ENCODE results near the gene MYRIP. TPM values are rescaled to one million over a fixed set of nuclear protein-coding genes. Genes with fewer than 3 reads are reported as not detected.

Gene MYRIP
- total RNA-seq, 6 donors from 2014 or later: 0.55 to 4.3 (median 2.1) TPM; not detected in 1

DNA sequence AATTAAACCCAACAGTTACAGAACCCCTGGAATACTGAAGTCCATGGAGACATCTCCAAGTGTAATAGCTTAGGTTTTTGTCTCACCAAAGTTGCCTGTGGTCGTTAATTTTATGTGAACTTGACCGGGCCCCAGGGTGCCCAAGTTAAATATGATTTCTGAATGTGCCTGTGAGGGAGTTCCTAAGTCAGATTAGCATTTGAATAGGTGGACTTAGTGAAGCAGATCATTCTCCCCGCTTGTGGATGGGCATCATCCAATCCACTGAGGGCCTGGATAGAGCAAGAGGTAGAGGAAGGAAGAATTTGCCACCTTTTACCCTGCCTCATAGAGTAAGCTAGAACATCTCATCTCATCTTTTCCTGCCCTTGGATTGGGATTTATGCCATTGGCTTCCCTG lies 203.0 kb downstream of the MYRIP start:
- Histone ChIP-seq H3K27ac (no peak overlapping the region), H3K4me1 (no peaks in the 10 kb centered on the region), H3K27me3 (no peaks in the 10 kb centered on the region), H3K4me3 (no peak overlapping the region), H3K36me3 (no peaks in the 10 kb centered on the region), H3K9me3 (no peaks in the 10 kb centered on the region)
- TF ChIP-seq EP300 (IDR thresholded peaks at IDR 0.05) (no peak), POLR2AphosphoS5 (IDR thresholded peaks at IDR 0.05) (no peak), POLR2A (IDR thresholded peaks at IDR 0.05) (no peak)
- TF ChIP-seq, protein P1, sequence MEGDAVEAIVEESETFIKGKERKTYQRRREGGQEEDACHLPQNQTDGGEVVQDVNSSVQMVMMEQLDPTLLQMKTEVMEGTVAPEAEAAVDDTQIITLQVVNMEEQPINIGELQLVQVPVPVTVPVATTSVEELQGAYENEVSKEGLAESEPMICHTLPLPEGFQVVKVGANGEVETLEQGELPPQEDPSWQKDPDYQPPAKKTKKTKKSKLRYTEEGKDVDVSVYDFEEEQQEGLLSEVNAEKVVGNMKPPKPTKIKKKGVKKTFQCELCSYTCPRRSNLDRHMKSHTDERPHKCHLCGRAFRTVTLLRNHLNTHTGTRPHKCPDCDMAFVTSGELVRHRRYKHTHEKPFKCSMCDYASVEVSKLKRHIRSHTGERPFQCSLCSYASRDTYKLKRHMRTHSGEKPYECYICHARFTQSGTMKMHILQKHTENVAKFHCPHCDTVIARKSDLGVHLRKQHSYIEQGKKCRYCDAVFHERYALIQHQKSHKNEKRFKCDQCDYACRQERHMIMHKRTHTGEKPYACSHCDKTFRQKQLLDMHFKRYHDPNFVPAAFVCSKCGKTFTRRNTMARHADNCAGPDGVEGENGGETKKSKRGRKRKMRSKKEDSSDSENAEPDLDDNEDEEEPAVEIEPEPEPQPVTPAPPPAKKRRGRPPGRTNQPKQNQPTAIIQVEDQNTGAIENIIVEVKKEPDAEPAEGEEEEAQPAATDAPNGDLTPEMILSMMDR (IDR thresholded peaks at IDR 0.05): no peak
- DNase-seq (no peak), ATAC-seq (ENCODE audit: low FRiP score in 2 of 2) (no peak)
- 85 to 93% methylated on average over 3 of the region's 3 CpGs for WGBS, 2 donors

DNA sequence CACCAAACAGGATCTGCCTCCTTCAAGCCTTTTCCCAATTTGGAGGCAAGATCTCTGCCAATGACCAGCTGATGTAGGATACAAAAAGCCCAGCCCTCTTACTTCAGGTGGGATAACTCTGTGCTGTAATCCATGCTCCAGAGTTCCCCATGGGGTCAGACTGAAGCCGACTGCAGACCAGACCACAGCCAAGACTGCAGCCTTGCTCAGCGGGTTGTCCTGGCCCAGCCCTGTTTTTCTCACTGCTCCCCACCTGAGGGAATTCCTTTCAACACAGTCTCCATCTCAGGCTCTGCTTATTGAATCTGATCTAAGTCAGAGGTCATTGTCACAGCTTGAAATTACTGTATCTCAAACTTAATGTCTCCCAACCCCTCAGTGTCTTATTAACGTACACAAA lies 207.0 kb downstream of the MYRIP start:
- DNase-seq (no peak), ATAC-seq (ENCODE audit: low FRiP score in 2 of 2) (no peak)
- TF ChIP-seq, protein P1 (IDR thresholded peaks at IDR 0.05): no peak
- TF ChIP-seq EP300 (IDR thresholded peaks at IDR 0.05): no peak
- no peak for TF ChIP-seq POLR2AphosphoS5 (IDR thresholded peaks at IDR 0.05)
- TF ChIP-seq POLR2A (IDR thresholded peaks at IDR 0.05): no peak
- no peaks in the 10 kb centered on the region for H3K36me3 ChIP-seq
- no peaks in the 10 kb centered on the region for H3K4me1 ChIP-seq
- H3K27me3 ChIP-seq: no peaks in the 10 kb centered on the region
- WGBS, 2 donors: 67 to 73% methylated on average over 3 of the region's 3 CpGs
- H3K27ac ChIP-seq: no peak overlapping the region
- no peaks in the 10 kb centered on the region for H3K9me3 ChIP-seq
- no peak overlapping the region for H3K4me3 ChIP-seq

DNA sequence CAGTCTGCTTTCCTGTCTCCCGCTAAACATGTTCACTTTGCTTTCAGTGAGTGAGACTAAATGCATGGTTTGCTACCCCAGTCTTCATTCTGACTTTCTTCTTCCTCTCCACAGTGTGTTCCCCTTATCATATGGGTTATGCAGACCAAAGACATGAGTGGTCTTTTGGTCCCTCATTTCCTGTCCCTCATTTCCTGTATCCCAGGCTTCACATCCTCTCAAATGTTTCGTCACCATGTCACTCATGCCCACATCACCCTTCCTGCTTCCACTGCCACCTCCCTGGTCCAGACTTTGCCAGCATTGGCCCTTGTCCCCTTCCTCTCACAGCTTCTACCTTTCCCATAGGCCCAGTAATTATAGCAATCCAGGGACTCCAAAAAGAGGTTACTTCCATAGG lies 209.0 kb downstream of the MYRIP start:
- no peaks in the 10 kb centered on the region for H3K4me1 ChIP-seq
- H3K9me3 ChIP-seq: no peaks in the 10 kb centered on the region
- 69 to 71% methylated on average over 2 of the region's 2 CpGs for WGBS, 2 donors
- no peaks in the 10 kb centered on the region for H3K27me3 ChIP-seq
- H3K4me3 ChIP-seq: no peak overlapping the region
- TF ChIP-seq, protein P1 (IDR thresholded peaks at IDR 0.05): no peak
- no peak for TF ChIP-seq EP300 (IDR thresholded peaks at IDR 0.05)
- TF ChIP-seq POLR2A (IDR thresholded peaks at IDR 0.05): no peak
- no peak for TF ChIP-seq POLR2AphosphoS5 (IDR thresholded peaks at IDR 0.05)
- no peak for DNase-seq
- no peaks in the 10 kb centered on the region for H3K36me3 ChIP-seq
- ATAC-seq (ENCODE audit: low FRiP score in 2 of 2): no peak
- H3K27ac ChIP-seq: no peak overlapping the region

DNA sequence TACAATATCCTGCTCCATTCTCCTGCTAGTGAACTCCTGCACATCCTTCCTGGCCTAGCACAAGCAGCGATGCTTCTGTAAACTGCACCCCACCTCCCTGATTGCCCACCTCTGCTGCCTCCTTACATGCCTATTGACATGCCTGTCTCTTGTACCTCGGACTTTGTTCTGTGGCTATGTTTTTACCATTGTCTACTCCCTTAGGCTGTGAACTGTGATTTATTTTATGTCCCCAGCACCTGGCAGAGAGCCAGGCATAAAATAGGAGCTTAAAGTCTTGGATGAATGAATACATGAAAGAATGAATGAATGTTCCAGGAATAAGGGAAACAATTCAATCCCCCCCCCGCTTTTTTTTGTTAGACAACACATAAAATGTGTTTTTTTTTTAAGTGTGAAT lies 210.0 kb downstream of the MYRIP start:
- no peak for ATAC-seq (ENCODE audit: low FRiP score in 2 of 2)
- H3K27me3 ChIP-seq: no peaks in the 10 kb centered on the region

DNA sequence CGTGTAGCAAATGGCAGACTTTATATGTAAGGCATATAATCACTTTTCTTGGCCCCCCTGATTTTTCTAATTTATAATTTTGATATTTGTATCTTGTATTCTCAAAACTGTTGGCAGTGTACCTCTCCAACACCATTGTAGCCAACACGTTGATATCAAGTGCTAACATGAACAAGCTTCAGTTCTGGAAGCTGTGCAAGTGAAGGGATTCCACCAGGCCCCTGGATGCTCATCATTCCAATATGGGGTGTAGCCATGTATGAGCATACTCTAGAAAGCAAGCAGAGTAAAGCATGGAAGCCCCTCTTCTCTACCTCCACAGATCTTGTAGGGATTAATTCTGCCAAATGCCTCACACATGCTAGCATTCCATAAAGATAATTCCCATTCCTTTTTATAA lies 211.3 kb downstream of the MYRIP start:
- Histone ChIP-seq H3K27ac (no peak overlapping the region), H3K9me3 (peaks cover 0 to under 1% (median 0%) of the 10 kb centered on the region in 4 donors), H3K4me1 (no peaks in the 10 kb centered on the region), H3K27me3 (no peaks in the 10 kb centered on the region), H3K36me3 (no peaks in the 10 kb centered on the region), H3K4me3 (no peak overlapping the region)
- DNase-seq (no peak), ATAC-seq (ENCODE audit: low FRiP score in 2 of 2) (no peak)
- WGBS, 2 donors: 67 to 68% methylated on average over 2 of the region's 2 CpGs
- no peak for TF ChIP-seq POLR2AphosphoS5 (IDR thresholded peaks at IDR 0.05)
- TF ChIP-seq POLR2A (IDR thresholded peaks at IDR 0.05): no peak
- TF ChIP-seq EP300 (IDR thresholded peaks at IDR 0.05): no peak
- TF ChIP-seq, protein P1 (IDR thresholded peaks at IDR 0.05): no peak

More for the DNA sequence above, 210.0 kb downstream of the MYRIP start:
- H3K36me3 ChIP-seq: no peaks in the 10 kb centered on the region
- no peak overlapping the region for H3K27ac ChIP-seq
- no peak for TF ChIP-seq EP300 (IDR thresholded peaks at IDR 0.05)
- no peak for TF ChIP-seq POLR2A (IDR thresholded peaks at IDR 0.05)
- DNase-seq: no peak
- no peak overlapping the region for H3K4me3 ChIP-seq
- H3K9me3 ChIP-seq: no peaks in the 10 kb centered on the region
- no peaks in the 10 kb centered on the region for H3K4me1 ChIP-seq
- WGBS, 2 donors: 69 to 82% methylated on average over 3 of the region's 3 CpGs
